C4-2B (cell line): ENCODE results near the gene KDM4C.

Source experiments
- CTCF ChIP-seq: fragments of 450-650 bp; conservative IDR thresholded peaks from 2 replicates; pipeline ENCODE4 v1.5.1; 2017; ENCODE audit warnings: mild to moderate bottlenecking
- ZFX ChIP-seq: fragments of 450-650 bp; IDR thresholded peaks from 2 replicates; pipeline ENCODE4 v1.6.1; 2017

DNA sequence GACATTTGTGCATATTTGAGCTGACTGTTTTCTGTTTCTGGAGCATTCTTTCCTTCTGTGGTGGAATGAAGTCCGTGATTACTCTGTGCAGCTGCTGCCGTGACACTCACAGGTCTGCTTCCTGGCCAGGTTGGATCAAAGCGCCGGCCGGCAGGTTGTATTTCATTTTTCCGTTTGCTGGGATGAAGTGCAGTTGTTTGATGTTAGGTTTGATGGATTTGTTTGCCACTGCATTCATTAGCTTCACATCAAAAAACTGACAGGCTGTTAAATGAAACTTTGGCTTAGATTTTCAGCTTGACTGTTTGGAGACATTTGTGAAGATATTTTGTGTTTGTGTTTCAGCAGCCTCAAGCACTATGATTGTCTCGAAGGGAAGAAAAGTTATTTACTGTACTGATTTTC lies 140.1 kb downstream of the KDM4C start:
- no peak for TF ChIP-seq CTCF
- TF ChIP-seq ZFX: no peak
